Peyer's patch (tissue), 4 donors: ENCODE results near the gene GCDH.

Experiments used
- POLR2A ChIP-seq, 2 donors: fragments of 450-650 bp; IDR thresholded peaks; one replicate each; pipeline ENCODE4 v1.5.1; 2017; ENCODE audit warnings: antibody characterized with exemption in 2 of 2, mild to moderate bottlenecking in 2 of 2, moderate library complexity in 2 of 2
- TF ChIP-seq, protein P1 (sequence below), 6 experiments: fragments of 450-650 bp in 4 of 6; fragments of 200-600 bp in 2 of 6; sonication (generic) in 1 of 6; IDR thresholded peaks; one replicate each; pipeline ENCODE4 v1.5.1; 2017 to 2019; ENCODE audit warnings: antibody characterized with exemption in 6 of 6, mild to moderate bottlenecking in 3 of 6, moderate library complexity in 1 of 6

DNA sequence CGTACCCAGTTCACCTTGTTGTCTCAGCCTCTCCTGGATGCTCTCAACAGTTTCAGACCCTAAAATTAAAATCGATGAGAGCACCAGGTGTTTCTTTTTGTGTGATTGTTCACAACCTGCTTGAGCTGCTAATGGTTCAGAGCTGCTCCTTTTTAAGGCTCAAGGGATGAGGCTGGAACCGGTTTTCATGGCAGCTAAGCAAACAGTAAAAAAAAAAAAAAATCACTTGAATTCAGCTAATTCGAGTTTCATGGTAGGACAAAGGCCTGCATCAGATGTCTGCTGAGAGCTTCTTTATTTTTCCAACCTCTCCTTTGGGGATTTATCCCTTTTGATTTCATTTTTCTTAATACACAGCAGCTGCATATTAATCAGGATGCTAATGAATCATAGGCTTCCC lies 21.6 kb downstream of the GCDH start:
- TF ChIP-seq, protein P1, sequence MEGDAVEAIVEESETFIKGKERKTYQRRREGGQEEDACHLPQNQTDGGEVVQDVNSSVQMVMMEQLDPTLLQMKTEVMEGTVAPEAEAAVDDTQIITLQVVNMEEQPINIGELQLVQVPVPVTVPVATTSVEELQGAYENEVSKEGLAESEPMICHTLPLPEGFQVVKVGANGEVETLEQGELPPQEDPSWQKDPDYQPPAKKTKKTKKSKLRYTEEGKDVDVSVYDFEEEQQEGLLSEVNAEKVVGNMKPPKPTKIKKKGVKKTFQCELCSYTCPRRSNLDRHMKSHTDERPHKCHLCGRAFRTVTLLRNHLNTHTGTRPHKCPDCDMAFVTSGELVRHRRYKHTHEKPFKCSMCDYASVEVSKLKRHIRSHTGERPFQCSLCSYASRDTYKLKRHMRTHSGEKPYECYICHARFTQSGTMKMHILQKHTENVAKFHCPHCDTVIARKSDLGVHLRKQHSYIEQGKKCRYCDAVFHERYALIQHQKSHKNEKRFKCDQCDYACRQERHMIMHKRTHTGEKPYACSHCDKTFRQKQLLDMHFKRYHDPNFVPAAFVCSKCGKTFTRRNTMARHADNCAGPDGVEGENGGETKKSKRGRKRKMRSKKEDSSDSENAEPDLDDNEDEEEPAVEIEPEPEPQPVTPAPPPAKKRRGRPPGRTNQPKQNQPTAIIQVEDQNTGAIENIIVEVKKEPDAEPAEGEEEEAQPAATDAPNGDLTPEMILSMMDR (IDR thresholded peaks at IDR 0.05) = no peak
- TF ChIP-seq POLR2A (IDR thresholded peaks at IDR 0.05) = no peak
